ENCODE data around the gene PHF21B.

DNA sequence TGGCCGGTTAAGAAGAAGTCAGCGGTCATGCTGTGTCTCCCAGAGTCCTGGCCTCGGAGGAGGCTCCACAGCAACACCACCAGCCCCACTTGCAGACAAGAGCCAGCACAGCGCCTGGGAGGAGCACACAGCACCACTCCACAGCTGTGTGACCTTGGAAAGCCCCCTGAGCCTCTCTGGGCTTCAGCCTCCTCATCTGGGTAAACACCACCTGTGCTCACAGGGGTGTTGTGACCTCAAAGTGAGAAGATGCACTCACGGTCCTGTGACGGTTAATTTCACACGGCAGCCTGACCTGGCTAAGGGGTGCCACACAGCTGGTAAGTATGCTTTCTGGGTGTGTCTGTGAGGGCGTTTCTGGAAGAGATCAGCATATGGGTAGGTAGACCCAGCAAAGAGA, 54.7 kb downstream of the PHF21B start:
- TF ChIP-seq YY1 (IDR thresholded peaks at IDR 0.05; ENCODE audit: low read depth, low read length) (no peak), POLR2AphosphoS5 (IDR thresholded peaks at IDR 0.05; ENCODE audit: low read depth, low read length) (no peak), TAF1 (IDR thresholded peaks at IDR 0.05; ENCODE audit: low read depth, low read length) (no peak), MAFK (IDR thresholded peaks at IDR 0.05; ENCODE audit: low read depth, low read length) (no peak), RXRA (IDR thresholded peaks at IDR 0.05; ENCODE audit: insufficient read depth, low read depth, low read length) (no peak), KDM5A (IDR thresholded peaks at IDR 0.05; ENCODE audit: low read length) (no peak)
- TF ChIP-seq, protein P1, sequence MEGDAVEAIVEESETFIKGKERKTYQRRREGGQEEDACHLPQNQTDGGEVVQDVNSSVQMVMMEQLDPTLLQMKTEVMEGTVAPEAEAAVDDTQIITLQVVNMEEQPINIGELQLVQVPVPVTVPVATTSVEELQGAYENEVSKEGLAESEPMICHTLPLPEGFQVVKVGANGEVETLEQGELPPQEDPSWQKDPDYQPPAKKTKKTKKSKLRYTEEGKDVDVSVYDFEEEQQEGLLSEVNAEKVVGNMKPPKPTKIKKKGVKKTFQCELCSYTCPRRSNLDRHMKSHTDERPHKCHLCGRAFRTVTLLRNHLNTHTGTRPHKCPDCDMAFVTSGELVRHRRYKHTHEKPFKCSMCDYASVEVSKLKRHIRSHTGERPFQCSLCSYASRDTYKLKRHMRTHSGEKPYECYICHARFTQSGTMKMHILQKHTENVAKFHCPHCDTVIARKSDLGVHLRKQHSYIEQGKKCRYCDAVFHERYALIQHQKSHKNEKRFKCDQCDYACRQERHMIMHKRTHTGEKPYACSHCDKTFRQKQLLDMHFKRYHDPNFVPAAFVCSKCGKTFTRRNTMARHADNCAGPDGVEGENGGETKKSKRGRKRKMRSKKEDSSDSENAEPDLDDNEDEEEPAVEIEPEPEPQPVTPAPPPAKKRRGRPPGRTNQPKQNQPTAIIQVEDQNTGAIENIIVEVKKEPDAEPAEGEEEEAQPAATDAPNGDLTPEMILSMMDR (IDR thresholded peaks at IDR 0.05; ENCODE audit: control extremely low read depth in 1 of 3, insufficient read depth in 1 of 3, low read depth in 1 of 3, low read length in 3 of 3) = no peak
- TF ChIP-seq, protein P2, sequence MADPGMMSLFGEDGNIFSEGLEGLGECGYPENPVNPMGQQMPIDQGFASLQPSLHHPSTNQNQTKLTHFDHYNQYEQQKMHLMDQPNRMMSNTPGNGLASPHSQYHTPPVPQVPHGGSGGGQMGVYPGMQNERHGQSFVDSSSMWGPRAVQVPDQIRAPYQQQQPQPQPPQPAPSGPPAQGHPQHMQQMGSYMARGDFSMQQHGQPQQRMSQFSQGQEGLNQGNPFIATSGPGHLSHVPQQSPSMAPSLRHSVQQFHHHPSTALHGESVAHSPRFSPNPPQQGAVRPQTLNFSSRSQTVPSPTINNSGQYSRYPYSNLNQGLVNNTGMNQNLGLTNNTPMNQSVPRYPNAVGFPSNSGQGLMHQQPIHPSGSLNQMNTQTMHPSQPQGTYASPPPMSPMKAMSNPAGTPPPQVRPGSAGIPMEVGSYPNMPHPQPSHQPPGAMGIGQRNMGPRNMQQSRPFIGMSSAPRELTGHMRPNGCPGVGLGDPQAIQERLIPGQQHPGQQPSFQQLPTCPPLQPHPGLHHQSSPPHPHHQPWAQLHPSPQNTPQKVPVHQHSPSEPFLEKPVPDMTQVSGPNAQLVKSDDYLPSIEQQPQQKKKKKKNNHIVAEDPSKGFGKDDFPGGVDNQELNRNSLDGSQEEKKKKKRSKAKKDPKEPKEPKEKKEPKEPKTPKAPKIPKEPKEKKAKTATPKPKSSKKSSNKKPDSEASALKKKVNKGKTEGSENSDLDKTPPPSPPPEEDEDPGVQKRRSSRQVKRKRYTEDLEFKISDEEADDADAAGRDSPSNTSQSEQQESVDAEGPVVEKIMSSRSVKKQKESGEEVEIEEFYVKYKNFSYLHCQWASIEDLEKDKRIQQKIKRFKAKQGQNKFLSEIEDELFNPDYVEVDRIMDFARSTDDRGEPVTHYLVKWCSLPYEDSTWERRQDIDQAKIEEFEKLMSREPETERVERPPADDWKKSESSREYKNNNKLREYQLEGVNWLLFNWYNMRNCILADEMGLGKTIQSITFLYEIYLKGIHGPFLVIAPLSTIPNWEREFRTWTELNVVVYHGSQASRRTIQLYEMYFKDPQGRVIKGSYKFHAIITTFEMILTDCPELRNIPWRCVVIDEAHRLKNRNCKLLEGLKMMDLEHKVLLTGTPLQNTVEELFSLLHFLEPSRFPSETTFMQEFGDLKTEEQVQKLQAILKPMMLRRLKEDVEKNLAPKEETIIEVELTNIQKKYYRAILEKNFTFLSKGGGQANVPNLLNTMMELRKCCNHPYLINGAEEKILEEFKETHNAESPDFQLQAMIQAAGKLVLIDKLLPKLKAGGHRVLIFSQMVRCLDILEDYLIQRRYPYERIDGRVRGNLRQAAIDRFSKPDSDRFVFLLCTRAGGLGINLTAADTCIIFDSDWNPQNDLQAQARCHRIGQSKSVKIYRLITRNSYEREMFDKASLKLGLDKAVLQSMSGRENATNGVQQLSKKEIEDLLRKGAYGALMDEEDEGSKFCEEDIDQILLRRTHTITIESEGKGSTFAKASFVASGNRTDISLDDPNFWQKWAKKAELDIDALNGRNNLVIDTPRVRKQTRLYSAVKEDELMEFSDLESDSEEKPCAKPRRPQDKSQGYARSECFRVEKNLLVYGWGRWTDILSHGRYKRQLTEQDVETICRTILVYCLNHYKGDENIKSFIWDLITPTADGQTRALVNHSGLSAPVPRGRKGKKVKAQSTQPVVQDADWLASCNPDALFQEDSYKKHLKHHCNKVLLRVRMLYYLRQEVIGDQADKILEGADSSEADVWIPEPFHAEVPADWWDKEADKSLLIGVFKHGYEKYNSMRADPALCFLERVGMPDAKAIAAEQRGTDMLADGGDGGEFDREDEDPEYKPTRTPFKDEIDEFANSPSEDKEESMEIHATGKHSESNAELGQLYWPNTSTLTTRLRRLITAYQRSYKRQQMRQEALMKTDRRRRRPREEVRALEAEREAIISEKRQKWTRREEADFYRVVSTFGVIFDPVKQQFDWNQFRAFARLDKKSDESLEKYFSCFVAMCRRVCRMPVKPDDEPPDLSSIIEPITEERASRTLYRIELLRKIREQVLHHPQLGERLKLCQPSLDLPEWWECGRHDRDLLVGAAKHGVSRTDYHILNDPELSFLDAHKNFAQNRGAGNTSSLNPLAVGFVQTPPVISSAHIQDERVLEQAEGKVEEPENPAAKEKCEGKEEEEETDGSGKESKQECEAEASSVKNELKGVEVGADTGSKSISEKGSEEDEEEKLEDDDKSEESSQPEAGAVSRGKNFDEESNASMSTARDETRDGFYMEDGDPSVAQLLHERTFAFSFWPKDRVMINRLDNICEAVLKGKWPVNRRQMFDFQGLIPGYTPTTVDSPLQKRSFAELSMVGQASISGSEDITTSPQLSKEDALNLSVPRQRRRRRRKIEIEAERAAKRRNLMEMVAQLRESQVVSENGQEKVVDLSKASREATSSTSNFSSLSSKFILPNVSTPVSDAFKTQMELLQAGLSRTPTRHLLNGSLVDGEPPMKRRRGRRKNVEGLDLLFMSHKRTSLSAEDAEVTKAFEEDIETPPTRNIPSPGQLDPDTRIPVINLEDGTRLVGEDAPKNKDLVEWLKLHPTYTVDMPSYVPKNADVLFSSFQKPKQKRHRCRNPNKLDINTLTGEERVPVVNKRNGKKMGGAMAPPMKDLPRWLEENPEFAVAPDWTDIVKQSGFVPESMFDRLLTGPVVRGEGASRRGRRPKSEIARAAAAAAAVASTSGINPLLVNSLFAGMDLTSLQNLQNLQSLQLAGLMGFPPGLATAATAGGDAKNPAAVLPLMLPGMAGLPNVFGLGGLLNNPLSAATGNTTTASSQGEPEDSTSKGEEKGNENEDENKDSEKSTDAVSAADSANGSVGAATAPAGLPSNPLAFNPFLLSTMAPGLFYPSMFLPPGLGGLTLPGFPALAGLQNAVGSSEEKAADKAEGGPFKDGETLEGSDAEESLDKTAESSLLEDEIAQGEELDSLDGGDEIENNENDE (IDR thresholded peaks at IDR 0.05; ENCODE audit: insufficient replicate concordance, low read length) = no peak

All from H1 (cell line).